ENCODE results near the gene NFIB.

DNA sequence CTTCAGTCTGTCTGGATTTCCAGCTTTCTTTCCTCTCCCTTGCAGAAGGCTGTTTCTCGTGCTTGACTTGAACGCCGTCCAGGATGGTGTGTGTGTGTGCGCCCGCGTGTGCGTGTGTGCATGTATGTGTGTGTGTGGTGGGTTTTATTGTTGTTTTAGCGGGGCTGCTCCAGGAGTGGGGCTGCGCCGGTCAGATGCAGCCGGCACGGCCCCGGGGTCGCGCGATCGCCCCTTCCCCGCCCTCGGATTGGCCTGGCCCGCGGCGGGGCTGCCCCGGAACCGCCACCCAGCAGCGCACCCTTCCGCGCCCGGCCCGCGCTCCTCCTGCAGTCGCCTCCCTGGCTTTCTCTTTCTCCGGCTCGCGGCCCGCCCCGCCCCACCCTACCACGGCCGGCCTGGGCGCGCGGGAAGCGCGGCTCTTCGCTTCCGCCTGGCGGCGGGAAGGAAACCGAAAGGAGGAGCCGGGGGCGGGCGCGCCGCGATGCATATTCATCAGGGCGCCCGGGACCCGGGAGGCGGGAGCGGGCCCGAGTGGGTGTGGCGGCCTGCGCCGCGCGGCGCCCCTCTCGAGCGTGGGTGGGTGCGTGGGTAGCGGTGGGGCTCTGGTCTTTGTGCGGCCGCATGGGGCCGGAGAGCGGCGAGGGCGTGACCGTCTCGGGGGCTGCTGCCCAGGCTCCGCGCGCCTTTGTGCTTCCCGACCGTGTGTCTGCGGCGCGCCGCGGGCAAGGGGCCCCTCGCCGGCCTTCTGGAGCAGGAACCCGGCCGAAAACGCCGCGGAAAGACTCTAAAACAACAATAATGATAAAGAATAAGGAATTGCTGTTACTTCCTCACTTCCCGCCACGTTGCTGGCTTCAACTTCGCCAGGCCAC is 8.5 kb upstream of the NFIB start:
- TF ChIP-seq, protein P1, sequence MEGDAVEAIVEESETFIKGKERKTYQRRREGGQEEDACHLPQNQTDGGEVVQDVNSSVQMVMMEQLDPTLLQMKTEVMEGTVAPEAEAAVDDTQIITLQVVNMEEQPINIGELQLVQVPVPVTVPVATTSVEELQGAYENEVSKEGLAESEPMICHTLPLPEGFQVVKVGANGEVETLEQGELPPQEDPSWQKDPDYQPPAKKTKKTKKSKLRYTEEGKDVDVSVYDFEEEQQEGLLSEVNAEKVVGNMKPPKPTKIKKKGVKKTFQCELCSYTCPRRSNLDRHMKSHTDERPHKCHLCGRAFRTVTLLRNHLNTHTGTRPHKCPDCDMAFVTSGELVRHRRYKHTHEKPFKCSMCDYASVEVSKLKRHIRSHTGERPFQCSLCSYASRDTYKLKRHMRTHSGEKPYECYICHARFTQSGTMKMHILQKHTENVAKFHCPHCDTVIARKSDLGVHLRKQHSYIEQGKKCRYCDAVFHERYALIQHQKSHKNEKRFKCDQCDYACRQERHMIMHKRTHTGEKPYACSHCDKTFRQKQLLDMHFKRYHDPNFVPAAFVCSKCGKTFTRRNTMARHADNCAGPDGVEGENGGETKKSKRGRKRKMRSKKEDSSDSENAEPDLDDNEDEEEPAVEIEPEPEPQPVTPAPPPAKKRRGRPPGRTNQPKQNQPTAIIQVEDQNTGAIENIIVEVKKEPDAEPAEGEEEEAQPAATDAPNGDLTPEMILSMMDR (IDR thresholded peaks at IDR 0.05; ENCODE audit: poor library complexity), result peak; percentile 54
- TF ChIP-seq EZH2phosphoT487 (IDR thresholded peaks at IDR 0.05; ENCODE audit: low read depth, severe bottlenecking, unreplicated experiment), result no peak

All from hepatocyte (in vitro differentiated cells).